ENCODE measurements around the gene MT2A. TPM values are rescaled to one million over a fixed set of nuclear protein-coding genes. Genes with fewer than 3 reads are reported as not detected.
"Not testable (repeated sequence)": the region's sequence is repeated elsewhere in the genome, so short reads cannot be mapped to it uniquely, and the experiment has no call there.

MT2A gene
- total RNA-seq, 1 donor, result 33.7 TPM

- not testable (repeated sequence) for DNase-seq (ENCODE audit: insufficient read length, low spot score, missing footprints); H3K4me2 ChIP-seq (ENCODE audit: insufficient read depth, low read length); H4K20me1 ChIP-seq (ENCODE audit: insufficient read depth, low read length); H2AFZ ChIP-seq (ENCODE audit: low read length); H3K27ac ChIP-seq (ENCODE audit: low read depth, low read length); H3K27me3 ChIP-seq (ENCODE audit: insufficient read depth, low read length); H3K4me3 ChIP-seq (ENCODE audit: insufficient read depth, low read length); H3K36me3 ChIP-seq (ENCODE audit: insufficient read depth, low read length); H3K9me3 ChIP-seq (ENCODE audit: low read depth, low read length)
- H3K4me1 ChIP-seq (ENCODE audit: insufficient read depth, low read length), result peaks cover 13% of the 10 kb centered on the region
- peaks cover 17% of the 10 kb centered on the region for H3K79me2 ChIP-seq (ENCODE audit: insufficient read depth, low read length)
These were observed 14.8 kb downstream of the MT2A start for GRCh38 chr16:56623184-56623583.

- H3K27me3 ChIP-seq (ENCODE audit: insufficient read depth, low read length), result no peaks in the 10 kb centered on the region
- peaks cover 17% of the 10 kb centered on the region for H3K79me2 ChIP-seq (ENCODE audit: insufficient read depth, low read length)
- DNase-seq (ENCODE audit: insufficient read length, low spot score, missing footprints), result no peak
- no peak overlapping the region for H3K4me3 ChIP-seq (ENCODE audit: insufficient read depth, low read length)
- no peaks in the 10 kb centered on the region for H3K36me3 ChIP-seq (ENCODE audit: insufficient read depth, low read length)
- no peak overlapping the region for H2AFZ ChIP-seq (ENCODE audit: low read length)
- H4K20me1 ChIP-seq (ENCODE audit: insufficient read depth, low read length), result peaks cover 4% of the 10 kb centered on the region
- TF ChIP-seq CTCF (IDR thresholded peaks at IDR 0.05; ENCODE audit: extremely low read depth, low read depth, low read length), result no peak
- H3K9me3 ChIP-seq (ENCODE audit: low read depth, low read length), result no peaks in the 10 kb centered on the region
- no peak overlapping the region for H3K27ac ChIP-seq (ENCODE audit: low read depth, low read length)
- peaks cover 13% of the 10 kb centered on the region for H3K4me1 ChIP-seq (ENCODE audit: insufficient read depth, low read length)
- H3K4me2 ChIP-seq (ENCODE audit: insufficient read depth, low read length), result no peak overlapping the region
These were observed 15.3 kb downstream of the MT2A start for GRCh38 chr16:56623637-56624036.

GRCh38 chr16:56625140-56625942, 17.0 kb downstream of the MT2A start, which contains the start of gene MT1E:
Gene MT1E (plus strand): TSS chr16:56625781. CDS start chr16:56625852, 71 bp downstream.
- H3K4me2 ChIP-seq (ENCODE audit: insufficient read depth, low read length), result peak within 1 kb of the TSS; percentile 97
- peak within 1 kb of the TSS; percentile 86 for H3K4me3 ChIP-seq (ENCODE audit: insufficient read depth, low read length)
- H3K27me3 ChIP-seq (ENCODE audit: insufficient read depth, low read length), result no peaks in the 10 kb centered on the region
- peaks cover 13% of the 10 kb centered on the region for H3K4me1 ChIP-seq (ENCODE audit: insufficient read depth, low read length)
- peak within 1 kb of the TSS; percentile 95 for H2AFZ ChIP-seq (ENCODE audit: low read length)
- no peak for TF ChIP-seq CTCF (IDR thresholded peaks at IDR 0.05; ENCODE audit: extremely low read depth, low read depth, low read length)
- DNase-seq (ENCODE audit: insufficient read length, low spot score, missing footprints), result peak; percentile 98
- H3K9me3 ChIP-seq (ENCODE audit: low read depth, low read length), result no peaks in the 10 kb centered on the region
- peaks cover 17% of the 10 kb centered on the region for H3K79me2 ChIP-seq (ENCODE audit: insufficient read depth, low read length)
- H3K27ac ChIP-seq (ENCODE audit: low read depth, low read length), result peak within 1 kb of the TSS; percentile 97
- peaks cover 4% of the 10 kb centered on the region for H4K20me1 ChIP-seq (ENCODE audit: insufficient read depth, low read length)
- no peaks in the 10 kb centered on the region for H3K36me3 ChIP-seq (ENCODE audit: insufficient read depth, low read length)

GRCh38 chr16:56625943-56626654, 17.7 kb downstream of the MT2A start:
- TF ChIP-seq CTCF (IDR thresholded peaks at IDR 0.05; ENCODE audit: extremely low read depth, low read depth, low read length), result no peak
- DNase-seq (ENCODE audit: insufficient read length, low spot score, missing footprints), result peak; percentile 96
- peaks cover 17% of the 10 kb centered on the region for H3K79me2 ChIP-seq (ENCODE audit: insufficient read depth, low read length)
- peak overlapping the region; percentile 97 for H3K27ac ChIP-seq (ENCODE audit: low read depth, low read length)
- peaks cover 4% of the 10 kb centered on the region for H4K20me1 ChIP-seq (ENCODE audit: insufficient read depth, low read length)
- H3K27me3 ChIP-seq (ENCODE audit: insufficient read depth, low read length), result no peaks in the 10 kb centered on the region
- peaks cover 13% of the 10 kb centered on the region for H3K4me1 ChIP-seq (ENCODE audit: insufficient read depth, low read length)
- H3K4me3 ChIP-seq (ENCODE audit: insufficient read depth, low read length), result peak overlapping the region; percentile 86
- peak overlapping the region; percentile 97 for H3K4me2 ChIP-seq (ENCODE audit: insufficient read depth, low read length)
- peak overlapping the region; percentile 87 for H2AFZ ChIP-seq (ENCODE audit: low read length)
- H3K36me3 ChIP-seq (ENCODE audit: insufficient read depth, low read length), result no peaks in the 10 kb centered on the region
- no peaks in the 10 kb centered on the region for H3K9me3 ChIP-seq (ENCODE audit: low read depth, low read length)
